Prostate gland (tissue), 2 donors: ENCODE data around the gene PRDX2.

ENCODE experiments used
- POLR2AphosphoS5 ChIP-seq: sonication (generic); formaldehyde crosslinking; IDR thresholded peaks from one replicate; pipeline ENCODE4 v1.6.1; 2017; ENCODE audit warnings: antibody characterized with exemption
- TF ChIP-seq, protein P1 (sequence below), 4 experiments: fragments of 200-600 bp in 2 of 4; fragments of 450-650 bp in 2 of 4; sonication (generic) in 2 of 4; IDR thresholded peaks; 1 replicate in 3 of 4; 2 replicates in 1 of 4; pipeline ENCODE4 v1.5.1; 2016 to 2019; ENCODE audit warnings: antibody characterized with exemption in 4 of 4, mild to moderate bottlenecking in 2 of 4, moderate library complexity in 2 of 4

DNA sequence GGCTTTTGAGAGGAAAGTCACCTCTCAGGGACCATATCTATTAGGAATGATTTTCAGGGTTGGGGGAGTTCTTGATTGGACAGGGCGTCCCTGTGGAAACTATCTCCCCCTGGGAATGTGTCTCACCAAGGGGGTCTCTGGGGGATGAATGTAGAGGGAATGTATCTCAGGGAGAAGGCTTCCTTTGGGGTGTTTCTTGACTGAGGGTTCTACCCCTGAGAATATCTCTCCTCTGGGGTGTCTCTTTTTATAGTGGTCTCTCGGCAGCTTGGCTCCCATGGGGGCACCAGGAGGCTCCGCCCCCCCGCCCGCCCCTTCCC, 31.8 kb upstream of the PRDX2 start:
- no peak for TF ChIP-seq POLR2AphosphoS5
- TF ChIP-seq, protein P1, sequence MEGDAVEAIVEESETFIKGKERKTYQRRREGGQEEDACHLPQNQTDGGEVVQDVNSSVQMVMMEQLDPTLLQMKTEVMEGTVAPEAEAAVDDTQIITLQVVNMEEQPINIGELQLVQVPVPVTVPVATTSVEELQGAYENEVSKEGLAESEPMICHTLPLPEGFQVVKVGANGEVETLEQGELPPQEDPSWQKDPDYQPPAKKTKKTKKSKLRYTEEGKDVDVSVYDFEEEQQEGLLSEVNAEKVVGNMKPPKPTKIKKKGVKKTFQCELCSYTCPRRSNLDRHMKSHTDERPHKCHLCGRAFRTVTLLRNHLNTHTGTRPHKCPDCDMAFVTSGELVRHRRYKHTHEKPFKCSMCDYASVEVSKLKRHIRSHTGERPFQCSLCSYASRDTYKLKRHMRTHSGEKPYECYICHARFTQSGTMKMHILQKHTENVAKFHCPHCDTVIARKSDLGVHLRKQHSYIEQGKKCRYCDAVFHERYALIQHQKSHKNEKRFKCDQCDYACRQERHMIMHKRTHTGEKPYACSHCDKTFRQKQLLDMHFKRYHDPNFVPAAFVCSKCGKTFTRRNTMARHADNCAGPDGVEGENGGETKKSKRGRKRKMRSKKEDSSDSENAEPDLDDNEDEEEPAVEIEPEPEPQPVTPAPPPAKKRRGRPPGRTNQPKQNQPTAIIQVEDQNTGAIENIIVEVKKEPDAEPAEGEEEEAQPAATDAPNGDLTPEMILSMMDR (IDR thresholded peaks at IDR 0.05): no peak
